ENCODE results near the gene NRXN3.

Gene NRXN3

DNA sequence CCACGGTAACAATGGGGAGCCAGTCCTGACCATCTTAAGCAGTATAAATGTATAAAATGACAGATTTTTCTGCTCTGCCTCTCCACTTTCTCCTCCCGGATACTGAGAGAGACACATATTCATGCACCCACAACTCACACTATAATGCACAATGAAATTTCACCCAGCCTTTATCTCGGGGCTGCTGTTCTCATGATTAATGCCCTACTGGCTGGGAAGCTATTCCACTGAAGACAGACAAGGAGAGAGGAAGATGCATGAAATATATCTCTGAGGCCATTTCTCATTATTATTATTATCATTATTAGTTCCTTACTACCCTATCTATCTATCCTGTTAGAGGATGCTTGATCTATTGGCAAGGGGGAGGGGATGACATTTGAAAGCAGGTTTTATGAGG is 1539.4 kb downstream of the NRXN3 start:
- Histone ChIP-seq H3K36me3 (ENCODE audit: insufficient read depth, low read length) (no peaks in the 10 kb centered on the region), H3K4me2 (ENCODE audit: low read length) (no peak overlapping the region), H3K9ac (ENCODE audit: low read length) (no peak overlapping the region), H3K9me2 (ENCODE audit: low read depth, low read length) (no peaks in the 10 kb centered on the region), H3K9me3 (ENCODE audit: low read length) (no peaks in the 10 kb centered on the region), H4K20me1 (ENCODE audit: insufficient read depth, low read length) (no peaks in the 10 kb centered on the region), H3K79me2 (ENCODE audit: insufficient read depth, low read length) (no peaks in the 10 kb centered on the region), H3K4me3 (ENCODE audit: low read depth, low read length, poor library complexity, severe bottlenecking) (no peak overlapping the region), H2AFZ (ENCODE audit: low read length) (no peak overlapping the region), H3K27me3 (ENCODE audit: insufficient read depth, low read length) (no peaks in the 10 kb centered on the region), H3K4me1 (ENCODE audit: insufficient read depth, low read length, severe bottlenecking) (no peaks in the 10 kb centered on the region), H3K27ac (ENCODE audit: low read depth, low read length, poor library complexity, severe bottlenecking) (no peak overlapping the region), H3F3A (ENCODE audit: insufficient read depth, low read length) (no peaks in the 10 kb centered on the region)
- TF ChIP-seq, protein P1, sequence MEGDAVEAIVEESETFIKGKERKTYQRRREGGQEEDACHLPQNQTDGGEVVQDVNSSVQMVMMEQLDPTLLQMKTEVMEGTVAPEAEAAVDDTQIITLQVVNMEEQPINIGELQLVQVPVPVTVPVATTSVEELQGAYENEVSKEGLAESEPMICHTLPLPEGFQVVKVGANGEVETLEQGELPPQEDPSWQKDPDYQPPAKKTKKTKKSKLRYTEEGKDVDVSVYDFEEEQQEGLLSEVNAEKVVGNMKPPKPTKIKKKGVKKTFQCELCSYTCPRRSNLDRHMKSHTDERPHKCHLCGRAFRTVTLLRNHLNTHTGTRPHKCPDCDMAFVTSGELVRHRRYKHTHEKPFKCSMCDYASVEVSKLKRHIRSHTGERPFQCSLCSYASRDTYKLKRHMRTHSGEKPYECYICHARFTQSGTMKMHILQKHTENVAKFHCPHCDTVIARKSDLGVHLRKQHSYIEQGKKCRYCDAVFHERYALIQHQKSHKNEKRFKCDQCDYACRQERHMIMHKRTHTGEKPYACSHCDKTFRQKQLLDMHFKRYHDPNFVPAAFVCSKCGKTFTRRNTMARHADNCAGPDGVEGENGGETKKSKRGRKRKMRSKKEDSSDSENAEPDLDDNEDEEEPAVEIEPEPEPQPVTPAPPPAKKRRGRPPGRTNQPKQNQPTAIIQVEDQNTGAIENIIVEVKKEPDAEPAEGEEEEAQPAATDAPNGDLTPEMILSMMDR (IDR thresholded peaks at IDR 0.05; ENCODE audit: low read length), result no peak
- TF ChIP-seq EZH2 (IDR thresholded peaks at IDR 0.05; ENCODE audit: borderline replicate concordance, low read length), result no peak

- no peaks in the 10 kb centered on the region for H4K20me1 ChIP-seq (ENCODE audit: insufficient read depth, low read length)
Measured at GRCh38 chr14:79712302-79712950, 1542.3 kb downstream of the NRXN3 start.

GRCh38 chr14:79721399-79722084 is 1551.4 kb downstream of the NRXN3 start:
- H3K9me2 ChIP-seq (ENCODE audit: low read depth, low read length), result no peaks in the 10 kb centered on the region
- no peaks in the 10 kb centered on the region for H3K4me1 ChIP-seq (ENCODE audit: insufficient read depth, low read length, severe bottlenecking)
- no peaks in the 10 kb centered on the region for H3K79me2 ChIP-seq (ENCODE audit: insufficient read depth, low read length)
- no peak overlapping the region for H3K9ac ChIP-seq (ENCODE audit: low read length)
- no peak overlapping the region for H3K4me2 ChIP-seq (ENCODE audit: low read length)
- no peaks in the 10 kb centered on the region for H3F3A ChIP-seq (ENCODE audit: insufficient read depth, low read length)
- no peaks in the 10 kb centered on the region for H3K27me3 ChIP-seq (ENCODE audit: insufficient read depth, low read length)
- H3K27ac ChIP-seq (ENCODE audit: low read depth, low read length, poor library complexity, severe bottlenecking), result no peak overlapping the region
- H3K9me3 ChIP-seq (ENCODE audit: low read length), result no peaks in the 10 kb centered on the region
- TF ChIP-seq, protein P1 (IDR thresholded peaks at IDR 0.05; ENCODE audit: low read length), result no peak
- TF ChIP-seq EZH2 (IDR thresholded peaks at IDR 0.05; ENCODE audit: borderline replicate concordance, low read length), result no peak
- no peaks in the 10 kb centered on the region for H4K20me1 ChIP-seq (ENCODE audit: insufficient read depth, low read length)
- no peaks in the 10 kb centered on the region for H3K36me3 ChIP-seq (ENCODE audit: insufficient read depth, low read length)
- no peak overlapping the region for H2AFZ ChIP-seq (ENCODE audit: low read length)
- H3K4me3 ChIP-seq (ENCODE audit: low read depth, low read length, poor library complexity, severe bottlenecking), result no peak overlapping the region

More at GRCh38 chr14:79712302-79712950, 1542.3 kb downstream of the NRXN3 start:
- H3K4me3 ChIP-seq (ENCODE audit: low read depth, low read length, poor library complexity, severe bottlenecking), result no peak overlapping the region
- no peaks in the 10 kb centered on the region for H3K9me3 ChIP-seq (ENCODE audit: low read length)
- no peaks in the 10 kb centered on the region for H3K4me1 ChIP-seq (ENCODE audit: insufficient read depth, low read length, severe bottlenecking)
- no peaks in the 10 kb centered on the region for H3K27me3 ChIP-seq (ENCODE audit: insufficient read depth, low read length)
- H3K9me2 ChIP-seq (ENCODE audit: low read depth, low read length), result no peaks in the 10 kb centered on the region
- H2AFZ ChIP-seq (ENCODE audit: low read length), result no peak overlapping the region
- no peak for TF ChIP-seq EZH2 (IDR thresholded peaks at IDR 0.05; ENCODE audit: borderline replicate concordance, low read length)
- TF ChIP-seq, protein P1 (IDR thresholded peaks at IDR 0.05; ENCODE audit: low read length), result no peak
- H3K9ac ChIP-seq (ENCODE audit: low read length), result no peak overlapping the region
- no peaks in the 10 kb centered on the region for H3K36me3 ChIP-seq (ENCODE audit: insufficient read depth, low read length)
- H3K27ac ChIP-seq (ENCODE audit: low read depth, low read length, poor library complexity, severe bottlenecking), result no peak overlapping the region
- H3K4me2 ChIP-seq (ENCODE audit: low read length), result no peak overlapping the region
- H3K79me2 ChIP-seq (ENCODE audit: insufficient read depth, low read length), result no peaks in the 10 kb centered on the region
- H3F3A ChIP-seq (ENCODE audit: insufficient read depth, low read length), result no peaks in the 10 kb centered on the region

All from OCI-LY1 (cell line).